Anterior cingulate cortex (tissue), 58 donors: ENCODE data around the gene CPA4.

Experiments
- DNase-seq, 58 donors: peaks; one replicate each; lab custom pipeline; 2025; lab: John Stamatoyannopoulos, UW

The CPA4 gene

GRCh38 chr7:130360518-130360917 lies 67.6 kb downstream of the CPA4 start:
- no peak for DNase-seq

GRCh38 chr7:130361681-130362080 lies 68.7 kb downstream of the CPA4 start:
- DNase-seq = no peak

- no peak for DNase-seq
Observed at GRCh38 chr7:130362251-130362816, 69.4 kb downstream of the CPA4 start.

GRCh38 chr7:130363026-130363847 lies 70.3 kb downstream of the CPA4 start:
- no peak for DNase-seq

GRCh38 chr7:130364451-130364850 lies 71.5 kb downstream of the CPA4 start:
- no peak for DNase-seq

GRCh38 chr7:130365088-130365487 lies 72.1 kb downstream of the CPA4 start:
- DNase-seq = no peak

GRCh38 chr7:130365511-130366441 lies 72.8 kb downstream of the CPA4 start:
- DNase-seq = peak in 9 of 58 donors; percentile 9 to 49 (median 20)

GRCh38 chr7:130366564-130366963 lies 73.6 kb downstream of the CPA4 start:
- DNase-seq = no peak

- no peak for DNase-seq
Observed at GRCh38 chr7:130367088-130367755, 74.3 kb downstream of the CPA4 start.

- DNase-seq = no peak
Observed at GRCh38 chr7:130367836-130368746, 75.1 kb downstream of the CPA4 start.

GRCh38 chr7:130369110-130369711 lies 76.2 kb downstream of the CPA4 start:
- DNase-seq = no peak

GRCh38 chr7:130369831-130370550 lies 77.0 kb downstream of the CPA4 start:
- DNase-seq = no peak

GRCh38 chr7:130371046-130371445 lies 78.1 kb downstream of the CPA4 start:
- peak in 1 of 58 donors; percentile 35 for DNase-seq

GRCh38 chr7:130372402-130373165 lies 79.6 kb downstream of the CPA4 start:
- no peak for DNase-seq
